ENCODE measurements around the gene VTI1B.

Gene VTI1B

GRCh38 chr14:67695394-67695949 lies 21.0 kb upstream of the VTI1B start, which contains the start of gene RDH11:
Gene RDH11, minus strand, starts transcription at chr14:67695764. Its CDS starts 61 bp downstream, at chr14:67695703.
- H3K4me3 ChIP-seq (ENCODE audit: low read depth, low read length): peak within 1 kb of the TSS; percentile 92
- TF ChIP-seq CTCF (IDR thresholded peaks at IDR 0.05; ENCODE audit: low read depth, low read length): no peak

- no peak for TF ChIP-seq CTCF (IDR thresholded peaks at IDR 0.05; ENCODE audit: low read depth, low read length)
- H3K4me3 ChIP-seq (ENCODE audit: low read depth, low read length): peak overlapping the region; percentile 92
These were observed 20.5 kb upstream of the VTI1B start for GRCh38 chr14:67694791-67695393.

- TF ChIP-seq CTCF (IDR thresholded peaks at IDR 0.05; ENCODE audit: low read depth, low read length): no peak
- no peak overlapping the region for H3K4me3 ChIP-seq (ENCODE audit: low read depth, low read length)
These were observed 15.6 kb upstream of the VTI1B start for GRCh38 chr14:67690011-67690410.

- no peak for TF ChIP-seq CTCF (IDR thresholded peaks at IDR 0.05; ENCODE audit: low read depth, low read length)
- no peak overlapping the region for H3K4me3 ChIP-seq (ENCODE audit: low read depth, low read length)
These were observed 9.4 kb upstream of the VTI1B start for GRCh38 chr14:67683842-67684241.

GRCh38 chr14:67680941-67681340 lies 6.5 kb upstream of the VTI1B start:
- no peak overlapping the region for H3K4me3 ChIP-seq (ENCODE audit: low read depth, low read length)
- no peak for TF ChIP-seq CTCF (IDR thresholded peaks at IDR 0.05; ENCODE audit: low read depth, low read length)

- H3K4me3 ChIP-seq (ENCODE audit: low read depth, low read length): no peak overlapping the region
- no peak for TF ChIP-seq CTCF (IDR thresholded peaks at IDR 0.05; ENCODE audit: low read depth, low read length)
These were observed 5.7 kb upstream of the VTI1B start for GRCh38 chr14:67680121-67680602.

- H3K4me3 ChIP-seq (ENCODE audit: low read depth, low read length): no peak overlapping the region
- TF ChIP-seq CTCF (IDR thresholded peaks at IDR 0.05; ENCODE audit: low read depth, low read length): no peak
These were observed 4.6 kb upstream of the VTI1B start for GRCh38 chr14:67679006-67679405.

Data from WI38 (cell line).